GM19328 (cell line): ENCODE results near the gene SNX11.

Experiments used
- ATAC-seq: cut with Tn5 transposase; IDR thresholded peaks from one replicate; pipeline ENCODE4 v1.9.1; 2021; ENCODE audit warnings: mild to moderate bottlenecking, moderate library complexity; ENCODE audit not compliant: unreplicated experiment

SNX11 gene

DNA sequence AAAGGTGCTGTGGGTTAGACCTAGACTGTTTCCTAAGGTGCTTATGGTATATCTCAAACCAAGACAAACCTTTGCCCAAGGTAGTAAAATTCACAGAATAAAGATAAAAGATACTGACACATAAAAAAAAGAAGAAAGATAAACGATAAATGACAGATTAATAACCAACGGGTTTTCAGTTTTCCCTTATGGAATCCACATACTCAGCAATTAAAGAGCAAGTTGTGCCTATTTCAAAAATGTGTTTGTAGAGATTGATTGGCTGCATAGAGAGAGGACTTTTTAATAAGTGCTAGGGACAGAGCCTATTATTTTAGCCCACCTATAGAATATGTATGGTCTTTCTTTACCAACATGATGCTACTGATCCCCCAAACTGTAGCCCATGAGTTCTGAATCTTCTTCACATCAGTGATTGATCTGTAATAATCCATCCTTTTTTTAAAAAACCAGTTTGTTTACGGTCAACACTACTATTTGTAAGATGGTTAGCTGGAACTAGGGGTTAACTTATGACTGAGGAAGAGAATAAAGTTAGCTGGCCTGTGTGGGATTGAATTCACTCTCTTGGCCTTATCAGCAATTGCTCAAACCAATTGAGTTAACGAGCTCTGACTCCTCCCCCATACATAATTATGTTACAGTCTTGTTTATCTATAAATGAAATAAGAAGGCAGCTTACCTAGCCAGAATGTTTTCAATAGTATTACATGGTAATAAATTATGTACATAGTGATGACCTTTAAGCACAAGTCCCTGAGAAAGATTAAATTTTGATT, 53.8 kb downstream of the SNX11 start:
- no peak for ATAC-seq

DNA sequence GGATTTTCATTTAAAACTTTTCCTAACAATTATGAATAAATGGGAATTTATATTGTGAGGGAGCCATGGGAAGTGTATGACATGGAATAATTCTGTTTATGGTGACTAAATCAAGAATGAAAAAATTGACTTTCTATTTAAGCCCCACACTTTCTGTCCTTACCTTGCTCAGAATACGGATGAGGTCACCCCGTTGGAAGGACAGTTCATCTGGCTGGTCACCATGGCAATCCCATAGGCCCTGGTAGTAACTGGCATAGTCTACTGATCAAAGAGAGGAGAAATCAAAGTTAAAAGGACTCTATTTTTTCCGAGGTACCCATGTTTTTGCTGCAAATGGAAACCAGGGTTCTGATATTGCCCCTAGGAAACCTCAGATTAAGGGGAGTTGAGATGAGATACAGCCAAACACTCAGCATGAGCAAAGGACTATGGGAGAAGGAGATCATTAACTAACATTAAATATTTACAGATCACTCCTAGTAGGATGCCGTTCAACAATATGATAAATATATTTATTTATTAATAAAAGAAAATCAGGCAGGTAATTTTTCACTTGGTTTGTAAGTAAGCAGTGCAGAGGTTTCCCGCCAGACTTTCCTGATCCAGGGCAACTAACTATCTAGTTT, 54.9 kb downstream of the SNX11 start:
- ATAC-seq, result no peak

DNA sequence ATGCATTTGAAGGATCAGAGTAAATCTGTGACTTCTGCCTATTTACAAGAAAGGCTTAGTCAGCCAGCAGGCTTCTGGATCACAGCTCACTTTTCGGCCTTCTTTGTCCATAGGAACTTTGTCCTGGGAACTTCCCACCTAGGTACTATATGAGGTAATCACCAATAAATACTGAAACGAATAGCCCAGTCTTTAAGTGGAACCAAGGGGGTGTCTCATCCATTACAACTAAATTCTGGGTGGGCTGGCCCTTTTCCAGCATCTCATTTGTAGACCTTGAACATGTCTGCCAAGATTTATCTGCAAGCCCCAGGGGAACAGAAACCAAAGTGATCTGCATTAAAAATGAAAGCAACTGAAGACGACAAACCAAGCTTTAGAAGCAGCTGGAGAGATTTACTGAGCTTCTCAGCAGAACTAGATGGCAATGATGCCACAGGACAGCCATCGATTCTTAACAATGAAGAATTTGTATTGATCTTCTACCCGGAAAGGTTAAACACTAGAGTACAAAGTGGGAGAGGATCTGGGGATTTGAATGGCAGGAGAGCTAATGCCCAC, 55.5 kb downstream of the SNX11 start:
- no peak for ATAC-seq

DNA sequence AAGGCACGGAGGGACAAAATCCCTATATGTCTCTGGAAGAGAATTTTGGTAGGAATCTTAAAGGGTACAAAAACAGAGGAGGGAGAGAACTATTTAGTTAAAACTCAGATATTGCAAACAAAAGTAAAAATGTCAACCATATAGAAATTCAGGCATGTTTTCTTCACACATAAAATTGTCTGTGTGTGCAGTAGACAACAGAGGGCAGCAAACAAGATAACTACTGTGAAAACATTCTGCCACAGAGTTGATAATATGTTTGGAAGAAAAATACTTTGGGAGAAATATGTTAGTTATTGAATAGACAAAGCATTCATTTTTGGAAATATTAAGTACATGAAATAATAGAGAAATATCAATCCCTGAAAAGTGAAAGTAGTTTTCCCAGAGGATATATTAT, 56.2 kb downstream of the SNX11 start:
- ATAC-seq, result no peak

DNA sequence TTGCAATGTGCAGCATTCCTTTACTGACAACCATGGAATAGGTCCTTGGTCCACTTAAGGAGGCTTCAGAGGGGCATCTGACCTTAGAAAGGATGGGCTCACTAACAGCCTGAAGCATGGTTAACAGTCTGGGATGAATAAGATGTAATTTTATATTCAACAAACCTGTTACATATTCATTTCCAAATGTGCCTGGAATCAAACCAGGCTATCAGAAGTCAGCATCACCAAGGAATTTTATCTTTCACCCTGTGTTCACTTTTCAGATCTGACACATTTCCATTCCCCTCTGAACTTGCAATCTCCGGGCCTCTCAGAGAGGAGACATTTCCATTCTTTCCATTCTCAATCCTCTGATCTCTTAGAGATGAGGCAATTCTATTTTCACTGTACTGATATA, 62.4 kb downstream of the SNX11 start:
- ATAC-seq, result no peak
